AG08395 (cell line): ENCODE data around the gene FAT1.

ENCODE experiments used
- DNase-seq: peaks from one replicate; pipeline ENCODE4 v3.0.0; 2012; ENCODE audit warnings: mixed read lengths, low spot score

FAT1 gene

GRCh38 chr4:186569533-186570192, 154.0 kb downstream of the FAT1 start:
- DNase-seq: no peak

- DNase-seq: no peak
Observed at GRCh38 chr4:186566068-186566467, 157.6 kb downstream of the FAT1 start.

GRCh38 chr4:186563761-186564160, 159.9 kb downstream of the FAT1 start:
- no peak for DNase-seq

GRCh38 chr4:186561748-186562147, 161.9 kb downstream of the FAT1 start:
- no peak for DNase-seq

GRCh38 chr4:186560647-186561046, 163.0 kb downstream of the FAT1 start:
- DNase-seq: no peak

GRCh38 chr4:186557486-186557885, 166.2 kb downstream of the FAT1 start:
- DNase-seq: peak; percentile 60

- DNase-seq: peak; percentile 25
Observed at GRCh38 chr4:186557061-186557460, 166.6 kb downstream of the FAT1 start.

GRCh38 chr4:186554914-186555827, 168.5 kb downstream of the FAT1 start, which contains the start of gene MTNR1A:
Gene MTNR1A, minus strand, starts transcription at chr4:186555567. Its CDS starts 202 bp downstream, at chr4:186555365.
- peak; percentile 6 for DNase-seq

GRCh38 chr4:186554539-186554913, 169.1 kb downstream of the FAT1 start:
- peak; percentile 28 for DNase-seq

GRCh38 chr4:186553717-186554116, 169.9 kb downstream of the FAT1 start:
- DNase-seq: no peak

GRCh38 chr4:186551849-186552248, 171.8 kb downstream of the FAT1 start:
- no peak for DNase-seq

- DNase-seq: no peak
Observed at GRCh38 chr4:186545436-186545835, 178.2 kb downstream of the FAT1 start.

GRCh38 chr4:186543206-186543605, 180.4 kb downstream of the FAT1 start:
- no peak for DNase-seq

- no peak for DNase-seq
Observed at GRCh38 chr4:186541801-186542200, 181.9 kb downstream of the FAT1 start.

- DNase-seq: no peak
Observed at GRCh38 chr4:186537843-186538521, 185.7 kb downstream of the FAT1 start.
